T-cell (primary cell): ENCODE data around the gene FLNB. TPM values are rescaled to one million over a fixed set of nuclear protein-coding genes. Genes with fewer than 3 reads are reported as not detected.

Source experiments
- ATAC-seq, 4 experiments: fragments of 200-7000 bp in 3 of 4; fragments of 150-1000 bp in 1 of 4; cut with Tn5 transposase; replicated peaks in 1 of 4; 1 replicate in 3 of 4; 2 replicates in 1 of 4; pipeline ENCODE4 v1.10.0; 2021; ENCODE audit warnings: moderate library complexity in 3 of 4, mild to moderate bottlenecking in 2 of 4, moderate number of reproducible peaks in 1 of 4
- CTCF ChIA-PET, 2 donors: fragments of 300-600 bp; sonication (Branson Sonifier 250); formaldehyde crosslinking; loops; one replicate each; lab custom pipeline; 2022; ENCODE audit warnings: antibody characterized with exemption in 2 of 2; lab: Charles Lee
- POLR2A ChIA-PET, 2 donors: fragments of 300-600 bp; sonication (Branson Sonifier 250); formaldehyde crosslinking; loops; one replicate each; lab custom pipeline; 2022; ENCODE audit warnings: antibody characterized with exemption in 2 of 2; lab: Charles Lee
- DNase-seq, 35 experiments: peaks; one replicate each; pipeline versions ENCODE4 v3.0.0 to v3.0.0-alpha.2; 2013 to 2023
- H3K27ac ChIP-seq: one replicate; pipeline ENCODE4 v1.5.1; 2013; ENCODE audit warnings: low read length
- H3K27me3 ChIP-seq, 2 experiments: replicated peaks in 1 of 2; 1 replicate in 1 of 2; 2 replicates in 1 of 2; pipeline versions ENCODE4 v1.6.1 to v1.7.0; 2013; ENCODE audit warnings: low read length in 1 of 2, mixed read lengths in 1 of 2; ENCODE audit not compliant: control insufficient read depth in 2 of 2, insufficient read depth in 2 of 2; ENCODE audit errors: extremely low read depth in 1 of 2
- H3K36me3 ChIP-seq, 2 donors: 1 replicate in 1 of 2; 2 replicates in 1 of 2; pipeline versions ENCODE4 v1.6.1 to v1.7.0; 2013; ENCODE audit warnings: low read length in 1 of 2; ENCODE audit not compliant: control insufficient read depth in 2 of 2, insufficient read depth in 1 of 2; ENCODE audit errors: extremely low read depth in 1 of 2
- H3K4me1 ChIP-seq, 2 experiments: 1 replicate in 1 of 2; 2 replicates in 1 of 2; pipeline versions ENCODE4 v1.6.1 to v1.7.0; 2013; ENCODE audit warnings: low read length in 2 of 2, mixed read lengths in 1 of 2; ENCODE audit not compliant: insufficient read depth in 2 of 2, control insufficient read depth in 1 of 2; ENCODE audit errors: extremely low read depth in 1 of 2
- H3K4me3 ChIP-seq, 2 donors: 1 replicate in 1 of 2; 2 replicates in 1 of 2; pipeline versions ENCODE4 v1.5.1 to v1.7.0; 2013; ENCODE audit warnings: mild to moderate bottlenecking in 2 of 2, low read length in 1 of 2, moderate library complexity in 1 of 2; ENCODE audit not compliant: control insufficient read depth in 1 of 2; ENCODE audit errors: extremely low read depth in 1 of 2
- H3K9me3 ChIP-seq: 2 replicates; pipeline ENCODE4 v1.7.0; 2013
- H3K27ac Mint-ChIP-seq, 2 donors: one replicate each; pipeline ENCODE4 v1.8.0; 2020 to 2021; ENCODE audit warnings: mild to moderate bottlenecking in 2 of 2, mixed read lengths in 2 of 2
- H3K27me3 Mint-ChIP-seq, 2 donors: one replicate each; pipeline ENCODE4 v1.8.0; 2021 to 2022; ENCODE audit warnings: mixed read lengths in 2 of 2
- H3K36me3 Mint-ChIP-seq: one replicate; pipeline ENCODE4 v1.8.0; 2021; ENCODE audit warnings: mixed read lengths
- H3K4me1 Mint-ChIP-seq, 3 donors: one replicate each; pipeline ENCODE4 v1.8.0; 2020 to 2022; ENCODE audit warnings: mixed read lengths in 3 of 3, mild to moderate bottlenecking in 1 of 3
- H3K4me3 Mint-ChIP-seq, 3 donors: one replicate each; pipeline ENCODE4 v1.8.0; 2020 to 2022; ENCODE audit warnings: mild to moderate bottlenecking in 3 of 3, mixed read lengths in 3 of 3, moderate library complexity in 3 of 3
- H3K9me3 Mint-ChIP-seq, 3 donors: one replicate each; pipeline ENCODE4 v1.8.0; 2020 to 2022; ENCODE audit warnings: mixed read lengths in 3 of 3
- WGBS: methylation state at CpG from one replicate; pipeline ENCODE4 v1.1.5; 2013; ENCODE audit warnings: missing lambda C conversion rate; ENCODE audit not compliant: insufficient coverage; 5-methylcytosine and 5-hydroxymethylcytosine counted together
- total RNA-seq, 35 experiments: library from RNA in 6 of 35; stranded (reverse) in 6 of 35; fragments of 120-200 nt in 1 of 35; gene quantifications; one replicate each; pipeline versions ENCODE4 v1.2.1 to v1.2.4 and lab custom pipeline; 2013 to 2026

FLNB gene
- total RNA-seq, 5 donors from 2014 or later (not counting 1 experiment from before 2014, with no cell fraction given), result 37.0 to 79.7 (median 39.4) TPM

GRCh38 chr3:58178528-58179234, 170.5 kb downstream of the FLNB start:
- Mint-ChIP-seq H3K4me3 (peak overlapping the region; percentile 66 to 77 (median 69)), H3K27ac (no peak overlapping the region)
- H3K4me3 ChIP-seq, result no peak overlapping the region

GRCh38 chr3:58179235-58180098, 171.2 kb downstream of the FLNB start:
- H3K36me3 ChIP-seq, result no peaks in the 10 kb centered on the region
- POLR2A ChIA-PET, result interaction anchor here in 1 of 2 donors (0.6 kb wide), 1 partner anchor 23 kb away, joined by 3 read pairs; no protein-coding TSS in a partner anchor

More at GRCh38 chr3:58178528-58179234, 170.5 kb downstream of the FLNB start:
- H3K27ac ChIP-seq, result no peak overlapping the region
- no peaks in the 10 kb centered on the region for H3K36me3 ChIP-seq
- 53% methylated on average over 6 of the region's 17 CpGs for WGBS
- Mint-ChIP-seq H3K9me3 (no peaks in the 10 kb centered on the region), H3K27me3 (no peaks in the 10 kb centered on the region), H3K4me1 (peaks cover 10 to 15% (median 13%) of the 10 kb centered on the region in 3 donors), H3K36me3 (no peaks in the 10 kb centered on the region)
- peaks cover 0 to 30% of the 10 kb centered on the region in 2 experiments for H3K27me3 ChIP-seq
- ChIA-PET POLR2A (no interaction called here), CTCF (interaction anchor here (0.6 to 2.2 kb wide), 10 partner anchors 9 to 171 kb away, joined by 3 to 10 read pairs (median 4); no protein-coding TSS in a partner anchor)
- ATAC-seq (no peak), DNase-seq (no peak)
- H3K4me1 ChIP-seq, result peaks cover 0 to 25% of the 10 kb centered on the region in 2 experiments
- H3K9me3 ChIP-seq, result no peaks in the 10 kb centered on the region

GRCh38 chr3:58180099-58180880, 172.1 kb downstream of the FLNB start:
- no peaks in the 10 kb centered on the region for H3K9me3 Mint-ChIP-seq

More at GRCh38 chr3:58179235-58180098, 171.2 kb downstream of the FLNB start:
- H3K4me3 Mint-ChIP-seq, result no peak overlapping the region
- no peaks in the 10 kb centered on the region for H3K27me3 Mint-ChIP-seq
- Histone ChIP-seq H3K9me3 (no peaks in the 10 kb centered on the region), H3K27ac (no peak overlapping the region), H3K4me1 (peaks cover 0 to 25% of the 10 kb centered on the region in 2 experiments), H3K4me3 (no peak overlapping the region), H3K27me3 (peaks cover 0 to 27% of the 10 kb centered on the region in 2 experiments)
- ATAC-seq, result no peak
- H3K9me3 Mint-ChIP-seq, result no peaks in the 10 kb centered on the region
- no peak for DNase-seq
- WGBS, result 94% methylated on average over 2 of the region's 13 CpGs
- peaks cover 10 to 15% (median 13%) of the 10 kb centered on the region in 3 donors for H3K4me1 Mint-ChIP-seq
- H3K36me3 Mint-ChIP-seq, result no peaks in the 10 kb centered on the region
- H3K27ac Mint-ChIP-seq, result no peak overlapping the region
- CTCF ChIA-PET, result interaction anchor here (0.6 to 2.2 kb wide), 3 partner anchors 9 to 172 kb away, joined by 3 to 6 read pairs (median 4); no protein-coding TSS in a partner anchor

GRCh38 chr3:58180940-58181587, 172.8 kb downstream of the FLNB start:
- DNase-seq (no peak), ATAC-seq (no peak)
- Mint-ChIP-seq H3K4me1 (peaks cover 10 to 15% (median 13%) of the 10 kb centered on the region in 3 donors), H3K4me3 (no peak overlapping the region), H3K36me3 (no peaks in the 10 kb centered on the region), H3K9me3 (no peaks in the 10 kb centered on the region), H3K27me3 (no peaks in the 10 kb centered on the region), H3K27ac (no peak overlapping the region)
- H3K9me3 ChIP-seq, result no peaks in the 10 kb centered on the region
- H3K27ac ChIP-seq, result no peak overlapping the region
- peaks cover 0 to 17% of the 10 kb centered on the region in 2 experiments for H3K27me3 ChIP-seq
- no peaks in the 10 kb centered on the region for H3K36me3 ChIP-seq
- POLR2A ChIA-PET, result no interaction called here
- H3K4me1 ChIP-seq, result peaks cover 0 to 19% of the 10 kb centered on the region in 2 experiments
- WGBS, result 100% methylated on average over 1 of the region's 1 CpG
- H3K4me3 ChIP-seq, result no peak overlapping the region
- CTCF ChIA-PET, result interaction anchor here in 1 of 2 donors (0.7 kb wide), 1 partner anchor 130 kb away, joined by 3 read pairs; no protein-coding TSS in a partner anchor

More at GRCh38 chr3:58180099-58180880, 172.1 kb downstream of the FLNB start:
- POLR2A ChIA-PET, result interaction anchor here in 1 of 2 donors (0.6 kb wide), 1 partner anchor 24 kb away, joined by 3 read pairs; no protein-coding TSS in a partner anchor
- no peak overlapping the region for H3K4me3 ChIP-seq
- H3K9me3 ChIP-seq, result no peaks in the 10 kb centered on the region
- DNase-seq (no peak), ATAC-seq (no peak)
- no peak overlapping the region for H3K27ac ChIP-seq
- H3K27ac Mint-ChIP-seq, result no peak overlapping the region
- peaks cover 0 to 25% of the 10 kb centered on the region in 2 experiments for H3K27me3 ChIP-seq
- H3K36me3 Mint-ChIP-seq, result no peaks in the 10 kb centered on the region
- 89% methylated on average over 12 of the region's 12 CpGs for WGBS
- H3K4me1 Mint-ChIP-seq, result peaks cover 10 to 15% (median 13%) of the 10 kb centered on the region in 3 donors
- H3K36me3 ChIP-seq, result no peaks in the 10 kb centered on the region
- no peak overlapping the region for H3K4me3 Mint-ChIP-seq
- H3K27me3 Mint-ChIP-seq, result no peaks in the 10 kb centered on the region
- H3K4me1 ChIP-seq, result peaks cover 0 to 25% of the 10 kb centered on the region in 2 experiments
- CTCF ChIA-PET, result interaction anchor here (0.6 to 1.2 kb wide), 2 partner anchors 8 to 22 kb away, joined by 3 to 4 read pairs; no protein-coding TSS in a partner anchor

GRCh38 chr3:58183221-58183620, 175.0 kb downstream of the FLNB start:
- no peaks in the 10 kb centered on the region for H3K9me3 ChIP-seq
- no peak overlapping the region for H3K27ac ChIP-seq
- H3K4me3 Mint-ChIP-seq, result no peak overlapping the region
- H3K36me3 ChIP-seq, result no peaks in the 10 kb centered on the region
- DNase-seq (no peak), ATAC-seq (no peak)
- no peak overlapping the region for H3K4me3 ChIP-seq
- H3K36me3 Mint-ChIP-seq, result no peaks in the 10 kb centered on the region
- POLR2A ChIA-PET, result no interaction called here
- no peaks in the 10 kb centered on the region for H3K27me3 Mint-ChIP-seq
- no peak overlapping the region for H3K27ac Mint-ChIP-seq
- WGBS, result no CpG with 5 or more reads among the region's 1 CpG
- H3K4me1 Mint-ChIP-seq, result peaks cover 7 to 10% (median 9%) of the 10 kb centered on the region in 3 donors
- peaks cover 0 to 5% of the 10 kb centered on the region in 2 experiments for H3K27me3 ChIP-seq
- CTCF ChIA-PET, result interaction anchor here in 1 of 2 donors (0.9 kb wide), 1 partner anchor 10 kb away, joined by 3 read pairs; no protein-coding TSS in a partner anchor
- peaks cover 0 to 14% of the 10 kb centered on the region in 2 experiments for H3K4me1 ChIP-seq
- H3K9me3 Mint-ChIP-seq, result no peaks in the 10 kb centered on the region
